Stimulated activated CD4-positive, alpha-beta T cell treated with anti-CD3 and anti-CD28 coated beads, Interleukin-4, amount 100 ng/mL, for 4 hours (primary cell): ENCODE results near the gene OR56B4.
"Not testable (repeated sequence)": the region's sequence is repeated elsewhere in the genome, so short reads cannot be mapped to it uniquely, and the experiment has no call there.

Source experiments
- DNase-seq, 2 experiments: peaks; one replicate each; pipeline ENCODE4 v3.0.0-alpha.2; 2020

OR56B4 gene, protein sequence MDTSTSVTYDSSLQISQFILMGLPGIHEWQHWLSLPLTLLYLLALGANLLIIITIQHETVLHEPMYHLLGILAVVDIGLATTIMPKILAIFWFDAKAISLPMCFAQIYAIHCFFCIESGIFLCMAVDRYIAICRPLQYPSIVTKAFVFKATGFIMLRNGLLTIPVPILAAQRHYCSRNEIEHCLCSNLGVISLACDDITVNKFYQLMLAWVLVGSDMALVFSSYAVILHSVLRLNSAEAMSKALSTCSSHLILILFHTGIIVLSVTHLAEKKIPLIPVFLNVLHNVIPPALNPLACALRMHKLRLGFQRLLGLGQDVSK

DNA sequence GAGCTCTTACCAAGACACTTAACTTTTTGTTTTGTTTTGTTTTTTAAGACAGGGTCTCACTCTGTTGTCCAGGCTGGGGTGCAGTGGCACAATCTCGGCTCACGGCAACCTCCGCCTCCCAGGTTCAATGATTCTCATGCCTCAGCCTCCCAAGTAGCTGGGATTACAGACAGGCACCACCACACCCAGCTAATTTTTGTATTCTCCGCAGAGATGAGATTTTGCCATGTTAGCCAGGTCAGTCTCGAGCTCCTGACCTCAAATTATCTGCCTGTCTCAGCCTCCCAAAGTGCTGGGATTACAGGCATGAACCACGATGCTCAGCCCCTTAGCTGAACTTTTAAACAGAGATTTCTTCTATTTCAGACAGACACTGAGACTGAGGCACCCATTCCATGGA, at the start of gene OR56B4:
Gene OR56B4 (plus strand): TSS at position 301 of the 400 bp plus-strand sequence. CDS start 95 bp downstream, at position 396.
- DNase-seq = not testable (repeated sequence)

GRCh38 chr11:6061475-6061874, 46.0 kb upstream of the OR56B4 start:
- no peak for DNase-seq

- DNase-seq = no peak
Observed at GRCh38 chr11:6062691-6063358, 44.7 kb upstream of the OR56B4 start.

DNA sequence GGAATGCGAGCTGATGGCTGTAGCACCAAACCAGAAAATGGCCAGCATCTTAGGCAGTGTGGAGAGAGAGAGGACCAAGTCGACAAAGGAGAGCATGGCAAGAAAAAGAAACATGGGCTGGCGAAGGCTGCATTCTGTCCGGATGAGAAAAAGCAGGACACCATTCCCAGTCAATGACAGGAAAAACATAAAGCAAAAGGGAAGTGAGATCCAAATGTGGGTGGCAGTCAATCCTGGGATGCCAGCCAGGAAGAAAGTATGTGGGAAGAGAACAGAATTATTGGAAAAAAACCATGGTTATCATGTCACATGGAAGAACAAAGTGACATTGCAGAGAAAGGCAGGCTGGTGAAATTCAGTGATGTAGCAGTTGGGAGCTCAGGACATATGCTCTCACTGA, 40.0 kb upstream of the OR56B4 start:
- DNase-seq = no peak

GRCh38 chr11:6076443-6076842, 31.0 kb upstream of the OR56B4 start:
- not testable (repeated sequence) for DNase-seq

GRCh38 chr11:6077723-6078122, 29.8 kb upstream of the OR56B4 start:
- no peak for DNase-seq

GRCh38 chr11:6079463-6079862, 28.0 kb upstream of the OR56B4 start:
- DNase-seq = no peak

GRCh38 chr11:6083129-6083528, 24.4 kb upstream of the OR56B4 start:
- no peak for DNase-seq

GRCh38 chr11:6084587-6084986, 22.9 kb upstream of the OR56B4 start:
- no peak for DNase-seq

DNA sequence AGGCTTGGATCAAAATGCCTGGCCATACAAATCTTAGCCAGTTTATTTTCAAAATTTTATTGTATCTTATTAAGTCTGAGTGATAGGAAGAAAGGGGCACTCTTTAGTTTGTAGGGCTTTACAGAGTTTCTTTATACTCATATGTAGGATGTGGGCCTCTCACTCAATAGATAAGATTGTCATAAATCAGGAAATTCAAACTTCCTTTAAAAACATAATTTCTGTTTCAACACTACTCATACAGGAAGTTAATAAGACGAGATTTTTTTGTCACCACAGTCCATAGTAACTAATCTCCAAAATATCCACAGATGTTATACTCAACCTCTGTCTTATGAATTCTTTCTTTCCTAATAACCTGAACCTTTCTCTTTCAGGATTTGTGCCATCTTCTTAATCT, 13.3 kb upstream of the OR56B4 start:
- DNase-seq = no peak

DNA sequence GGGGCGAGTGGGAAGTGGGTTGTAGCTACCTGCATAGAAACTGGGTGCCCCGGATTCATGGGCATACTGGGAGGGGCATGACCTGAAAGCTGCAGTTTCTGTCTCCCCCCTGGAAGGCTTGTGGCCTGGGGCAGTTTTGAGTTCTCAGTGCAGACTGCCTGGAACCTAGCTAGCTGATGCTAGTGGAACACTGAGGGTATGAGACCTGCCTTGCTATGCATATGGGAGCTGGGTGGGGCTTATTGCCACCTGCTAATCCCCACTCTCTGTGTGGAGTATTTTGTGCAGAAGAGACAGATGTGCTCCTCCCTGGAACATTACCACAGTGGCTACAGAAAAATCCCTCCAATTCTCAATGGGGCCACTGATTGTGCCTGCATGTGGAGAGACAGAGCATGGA, 11.7 kb upstream of the OR56B4 start:
- DNase-seq = no peak

GRCh38 chr11:6096417-6096816, 11.1 kb upstream of the OR56B4 start:
- DNase-seq = no peak

DNA sequence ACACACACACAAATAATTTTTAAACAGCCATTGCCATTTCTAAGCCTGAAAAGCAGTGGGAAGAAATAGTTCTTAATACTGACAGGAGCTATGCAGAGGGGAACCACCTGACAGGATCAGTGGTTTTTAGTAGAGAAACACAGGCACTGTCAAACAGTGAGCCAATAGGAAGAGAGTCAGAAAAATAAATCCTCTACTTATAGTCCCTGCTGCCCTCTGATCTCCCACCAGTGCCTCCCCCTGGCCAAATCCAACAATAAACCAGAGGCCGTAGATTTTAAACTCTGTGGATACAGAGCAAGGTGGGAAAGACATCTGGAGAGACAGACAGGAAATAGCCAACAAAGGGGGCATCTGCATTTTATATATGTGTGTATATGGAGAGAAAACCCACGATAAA, 7.9 kb upstream of the OR56B4 start:
- no peak for DNase-seq

DNA sequence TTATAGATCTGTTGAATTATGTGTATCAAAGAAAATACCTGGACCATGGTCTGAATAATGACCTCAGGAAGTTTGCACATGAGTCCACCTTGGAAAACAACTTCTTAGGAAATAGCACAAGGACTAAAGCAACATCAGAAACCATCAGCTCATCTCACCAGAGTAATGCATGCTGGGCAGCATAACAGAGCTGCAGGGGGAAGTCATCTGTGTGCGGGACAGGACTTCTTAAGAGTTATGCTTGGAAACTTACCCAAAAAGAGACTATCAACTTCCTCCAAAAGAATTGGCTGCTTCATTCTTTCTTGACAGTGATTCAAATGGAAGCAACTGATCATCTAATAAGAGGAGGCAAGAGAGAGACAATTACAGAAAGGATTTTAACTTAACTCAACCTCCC, 2.5 kb downstream of the OR56B4 start:
- no peak for DNase-seq

GRCh38 chr11:6111673-6112072, 4.2 kb downstream of the OR56B4 start:
- DNase-seq = no peak

- DNase-seq = no peak
Observed at GRCh38 chr11:6116638-6117037, 9.2 kb downstream of the OR56B4 start.

DNA sequence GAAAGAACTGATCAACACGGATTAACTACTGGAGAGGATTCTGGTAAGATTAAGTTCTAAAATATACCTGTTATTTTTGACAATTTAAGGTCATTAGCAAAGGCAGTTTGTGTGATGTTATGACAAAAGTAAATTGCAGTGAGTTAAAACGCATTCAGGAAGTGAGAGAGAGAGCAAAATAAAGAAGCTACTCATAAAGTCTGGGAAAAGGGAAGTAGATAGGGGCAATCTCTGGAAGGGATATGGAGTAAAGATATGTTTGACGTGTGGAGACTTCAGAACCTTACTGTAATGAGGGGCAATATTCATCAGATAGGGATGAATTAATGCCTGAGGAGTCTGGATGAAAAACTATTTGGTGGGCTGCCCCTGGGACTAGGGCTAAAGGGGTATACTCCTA, 16.8 kb downstream of the OR56B4 start:
- DNase-seq = no peak

DNA sequence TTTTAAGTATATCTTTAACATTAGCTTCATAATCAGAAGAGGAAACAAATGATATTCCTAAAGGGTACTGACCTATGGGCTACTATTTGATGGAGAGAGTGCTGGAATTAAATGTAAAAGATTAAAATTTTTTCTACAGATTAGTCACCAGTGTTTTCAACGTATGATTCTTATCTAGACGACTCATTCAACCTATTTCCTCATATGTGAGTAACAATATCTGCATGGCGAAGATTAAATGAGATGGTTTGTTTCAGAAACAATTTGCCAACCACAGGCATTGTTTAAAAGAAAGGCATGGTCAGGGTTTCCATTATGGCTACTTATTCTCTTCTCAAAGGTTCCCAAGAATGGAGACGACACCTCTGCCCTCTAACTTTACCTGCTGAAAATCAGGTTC, 20.4 kb downstream of the OR56B4 start:
- DNase-seq = no peak

- DNase-seq = no peak
Observed at GRCh38 chr11:6129011-6129410, 21.5 kb downstream of the OR56B4 start.

- no peak for DNase-seq
Observed at GRCh38 chr11:6129635-6130034, 22.2 kb downstream of the OR56B4 start.

GRCh38 chr11:6132431-6132830, 24.9 kb downstream of the OR56B4 start:
- DNase-seq = no peak

GRCh38 chr11:6135936-6136335, 28.5 kb downstream of the OR56B4 start:
- not testable (repeated sequence) for DNase-seq

GRCh38 chr11:6142936-6143335, 35.5 kb downstream of the OR56B4 start:
- DNase-seq = no peak

DNA sequence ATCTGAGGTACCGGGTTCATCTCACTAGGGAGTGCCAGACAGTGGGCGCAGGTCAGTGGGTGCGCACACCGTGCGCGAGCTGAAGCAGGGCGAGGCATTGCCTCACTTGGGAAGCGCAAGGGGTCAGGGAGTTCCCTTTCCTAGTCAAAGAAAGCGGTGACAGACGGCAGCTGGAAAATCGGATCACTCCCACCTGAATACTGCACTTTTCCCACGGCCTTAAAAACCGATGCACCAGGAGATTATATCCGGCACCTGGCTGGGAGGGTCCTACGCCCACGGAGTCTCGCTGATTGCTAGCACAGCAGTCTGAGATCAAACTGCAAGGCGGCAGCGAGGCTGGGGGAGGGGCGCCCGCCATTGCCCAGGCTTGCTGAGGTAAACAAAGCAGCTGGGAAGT, 36.3 kb downstream of the OR56B4 start:
- not testable (repeated sequence) for DNase-seq

DNA sequence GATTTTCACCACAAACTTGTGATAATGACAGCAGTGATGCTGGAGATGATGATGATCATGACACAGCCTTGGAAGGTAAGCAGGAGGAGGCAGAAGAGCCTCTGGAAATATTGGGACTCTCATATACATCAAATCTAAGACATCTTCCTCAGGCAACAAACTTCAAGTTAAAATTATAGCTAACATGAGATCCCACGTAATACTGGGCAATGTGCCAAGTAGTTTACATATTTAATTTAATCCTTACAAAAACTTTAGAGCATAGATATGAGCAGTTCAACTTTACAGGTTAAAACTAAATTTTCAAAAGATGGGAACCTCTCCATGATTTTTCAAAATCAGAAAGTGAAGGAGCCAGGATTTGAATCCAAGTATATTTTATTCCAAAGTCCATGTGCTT, 43.6 kb downstream of the OR56B4 start:
- DNase-seq = no peak
